Hepatocyte (in vitro differentiated cells): Measurements from ENCODE around the gene CFAP77. TPM values are rescaled to one million over a fixed set of nuclear protein-coding genes. Genes with fewer than 3 reads are reported as not detected.

Experiments used
- DNase-seq: peaks from one replicate; pipeline ENCODE4 v3.0.0-alpha.2; 2016; ENCODE audit warnings: low spot score
- H2AFZ ChIP-seq: fragments of 200-600 bp; sonication (generic); 2 replicates; pipeline ENCODE4 v1.6.0; 2016; ENCODE audit warnings: antibody characterized with exemption, mild to moderate bottlenecking
- H3K27ac ChIP-seq: fragments of 200-600 bp; sonication (generic); 2 replicates; pipeline ENCODE4 v1.5.1; 2016; ENCODE audit warnings: mild to moderate bottlenecking
- H3K27me3 ChIP-seq: fragments of 200-600 bp; sonication (generic); 2 replicates; pipeline ENCODE4 v1.6.1; 2016
- H3K36me3 ChIP-seq: fragments of 200-600 bp; sonication (generic); replicated peaks from 2 replicates; pipeline ENCODE4 v1.5.1; 2016; ENCODE audit warnings: low read depth; ENCODE audit not compliant: insufficient read depth
- H3K4me1 ChIP-seq: fragments of 200-600 bp; sonication (generic); 2 replicates; pipeline ENCODE4 v1.5.1; 2016; ENCODE audit warnings: mild to moderate bottlenecking, moderate library complexity; ENCODE audit not compliant: insufficient read depth
- H3K4me2 ChIP-seq: fragments of 200-600 bp; sonication (generic); 2 replicates; pipeline ENCODE4 v1.6.0; 2016
- H3K4me3 ChIP-seq: fragments of 200-600 bp; sonication (generic); 2 replicates; pipeline ENCODE4 v1.5.1; 2016; ENCODE audit warnings: mild to moderate bottlenecking
- H3K79me2 ChIP-seq: fragments of 200-600 bp; sonication (generic); 2 replicates; pipeline ENCODE4 v1.6.0; 2017; ENCODE audit warnings: mild to moderate bottlenecking
- H3K9me2 ChIP-seq: fragments of 200-600 bp; sonication (generic); replicated peaks from 2 replicates; pipeline ENCODE4 v1.6.0; 2017; ENCODE audit warnings: mild to moderate bottlenecking; ENCODE audit not compliant: insufficient read depth
- H3K9me3 ChIP-seq: fragments of 200-600 bp; sonication (generic); 2 replicates; pipeline ENCODE4 v1.5.1; 2016; ENCODE audit warnings: low read depth, mild to moderate bottlenecking
- H4K20me1 ChIP-seq: fragments of 200-600 bp; sonication (generic); 2 replicates; pipeline ENCODE4 v1.6.0; 2016; ENCODE audit warnings: mild to moderate bottlenecking; ENCODE audit not compliant: insufficient read depth, poor library complexity, severe bottlenecking
- EZH2 ChIP-seq: fragments of 200-600 bp; sonication (generic); IDR thresholded peaks from 2 replicates; pipeline ENCODE4 v1.6.1; 2016; ENCODE audit warnings: antibody characterized with exemption, mild to moderate bottlenecking, borderline replicate concordance
- EZH2phosphoT487 ChIP-seq: fragments of 200-600 bp; sonication (generic); IDR thresholded peaks from one replicate; pipeline ENCODE4 v1.6.1; 2018; ENCODE audit warnings: antibody characterized with exemption, mild to moderate bottlenecking, low read depth, moderate library complexity; ENCODE audit not compliant: unreplicated experiment, severe bottlenecking
- WGBS: methylation state at CpG from one replicate; pipeline ENCODE4 v1.1.6; 2016; ENCODE audit warnings: low lambda C conversion rate; ENCODE audit errors: missing lambda C conversion rate; 5-methylcytosine and 5-hydroxymethylcytosine counted together
- polyA plus RNA-seq: library from polyadenylated mRNA; unstranded; fragments of >200 nt; fragmentation: Nextera tagmentation; extraction: Ambion mirVana; gene quantifications from 2 replicates; pipeline ENCODE4 v1.2.1, GENCODE V29; 2016
- total RNA-seq: library from RNA; depleted of rRNA; stranded (reverse); fragments of >200 nt; gene quantifications from 2 replicates; pipeline ENCODE4 v1.2.3, GENCODE V29; 2014
- TF ChIP-seq, protein P1 (sequence below): fragments of 200-600 bp; sonication (generic); IDR thresholded peaks from 2 replicates; pipeline ENCODE4 v1.5.1; 2016; ENCODE audit warnings: antibody characterized with exemption, mild to moderate bottlenecking; ENCODE audit not compliant: poor library complexity

The CFAP77 gene
- total and polyA plus RNA-seq, 2 experiments from 2014 or later = 0.70 to 1.2 TPM

DNA sequence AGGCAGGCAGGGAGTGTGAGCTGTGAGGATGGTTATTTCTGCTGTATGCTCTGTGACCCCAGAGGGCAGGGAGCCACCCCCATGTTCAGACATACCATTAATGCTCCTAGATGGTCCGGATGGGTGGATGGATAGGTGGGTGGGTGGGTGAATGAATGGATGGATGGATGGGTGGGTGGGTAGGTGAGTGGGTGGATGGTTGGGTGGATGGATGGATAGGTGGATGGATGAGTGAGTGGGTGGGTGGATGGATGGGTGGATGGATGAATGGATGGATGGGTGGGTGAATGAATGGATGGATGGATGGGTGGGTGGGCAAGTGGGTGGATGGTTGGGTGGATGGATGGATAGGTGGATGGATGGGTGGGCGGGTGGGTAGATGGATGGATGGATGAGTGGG is 109.0 kb downstream of the CFAP77 start:
- Histone ChIP-seq H3K4me2 (no peak overlapping the region), H4K20me1 (no peaks in the 10 kb centered on the region), H3K4me3 (no peak overlapping the region), H3K9me2 (no peaks in the 10 kb centered on the region), H3K36me3 (no peaks in the 10 kb centered on the region), H2AFZ (no peak overlapping the region), H3K27ac (no peak overlapping the region), H3K27me3 (peaks cover 8% of the 10 kb centered on the region), H3K4me1 (no peaks in the 10 kb centered on the region), H3K9me3 (no peaks in the 10 kb centered on the region), H3K79me2 (no peaks in the 10 kb centered on the region)
- no peak for DNase-seq
- no peak for TF ChIP-seq EZH2
- no peak for TF ChIP-seq EZH2phosphoT487
- WGBS = 83% methylated on average over 1 of the region's 2 CpGs

DNA sequence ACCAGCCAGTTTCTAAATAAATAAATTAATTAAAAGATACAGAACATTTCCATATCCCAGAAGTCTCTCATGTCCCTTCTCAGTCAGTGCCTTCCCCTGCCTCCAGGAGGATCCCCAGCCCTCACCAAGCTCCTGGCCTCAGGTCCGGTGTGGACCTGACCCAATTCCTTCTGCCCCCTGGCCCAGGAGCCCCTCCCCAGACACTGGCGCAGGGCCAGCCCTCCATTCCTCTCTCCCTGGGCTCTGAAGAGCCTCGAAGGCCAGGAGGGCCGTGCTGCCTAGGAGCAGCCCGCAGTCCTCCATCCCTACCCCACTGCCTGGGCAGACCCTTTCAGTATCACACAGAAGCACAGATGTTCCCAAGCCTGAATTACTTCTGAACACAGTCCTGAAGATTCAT is 110.6 kb downstream of the CFAP77 start:
- no peaks in the 10 kb centered on the region for H3K9me2 ChIP-seq
- no peaks in the 10 kb centered on the region for H3K79me2 ChIP-seq
- H4K20me1 ChIP-seq = no peaks in the 10 kb centered on the region
- DNase-seq = no peak
- no peak for TF ChIP-seq EZH2phosphoT487
- no peak for TF ChIP-seq EZH2
- TF ChIP-seq, protein P1, sequence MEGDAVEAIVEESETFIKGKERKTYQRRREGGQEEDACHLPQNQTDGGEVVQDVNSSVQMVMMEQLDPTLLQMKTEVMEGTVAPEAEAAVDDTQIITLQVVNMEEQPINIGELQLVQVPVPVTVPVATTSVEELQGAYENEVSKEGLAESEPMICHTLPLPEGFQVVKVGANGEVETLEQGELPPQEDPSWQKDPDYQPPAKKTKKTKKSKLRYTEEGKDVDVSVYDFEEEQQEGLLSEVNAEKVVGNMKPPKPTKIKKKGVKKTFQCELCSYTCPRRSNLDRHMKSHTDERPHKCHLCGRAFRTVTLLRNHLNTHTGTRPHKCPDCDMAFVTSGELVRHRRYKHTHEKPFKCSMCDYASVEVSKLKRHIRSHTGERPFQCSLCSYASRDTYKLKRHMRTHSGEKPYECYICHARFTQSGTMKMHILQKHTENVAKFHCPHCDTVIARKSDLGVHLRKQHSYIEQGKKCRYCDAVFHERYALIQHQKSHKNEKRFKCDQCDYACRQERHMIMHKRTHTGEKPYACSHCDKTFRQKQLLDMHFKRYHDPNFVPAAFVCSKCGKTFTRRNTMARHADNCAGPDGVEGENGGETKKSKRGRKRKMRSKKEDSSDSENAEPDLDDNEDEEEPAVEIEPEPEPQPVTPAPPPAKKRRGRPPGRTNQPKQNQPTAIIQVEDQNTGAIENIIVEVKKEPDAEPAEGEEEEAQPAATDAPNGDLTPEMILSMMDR = no peak
- no peak overlapping the region for H3K4me2 ChIP-seq
- H3K9me3 ChIP-seq = no peaks in the 10 kb centered on the region
- no peaks in the 10 kb centered on the region for H3K36me3 ChIP-seq
- 85% methylated on average over 5 of the region's 5 CpGs for WGBS
- H3K27me3 ChIP-seq = peaks cover 4% of the 10 kb centered on the region
- H2AFZ ChIP-seq = no peak overlapping the region
- no peak overlapping the region for H3K27ac ChIP-seq
- no peaks in the 10 kb centered on the region for H3K4me1 ChIP-seq
- H3K4me3 ChIP-seq = no peak overlapping the region

GRCh38 chr9:132525308-132526023 is 115.5 kb downstream of the CFAP77 start:
- no peak overlapping the region for H3K4me3 ChIP-seq
- no peak for DNase-seq
- no peak overlapping the region for H2AFZ ChIP-seq
- no peaks in the 10 kb centered on the region for H3K4me1 ChIP-seq
- H3K27me3 ChIP-seq = peaks cover under 1% of the 10 kb centered on the region
- H4K20me1 ChIP-seq = no peaks in the 10 kb centered on the region
- H3K79me2 ChIP-seq = no peaks in the 10 kb centered on the region
- no peaks in the 10 kb centered on the region for H3K9me3 ChIP-seq
- no peak overlapping the region for H3K4me2 ChIP-seq
- H3K36me3 ChIP-seq = no peaks in the 10 kb centered on the region
- TF ChIP-seq, protein P1 = no peak
- TF ChIP-seq EZH2phosphoT487 (no peak), EZH2 (no peak)
- no peak overlapping the region for H3K27ac ChIP-seq
- H3K9me2 ChIP-seq = no peaks in the 10 kb centered on the region
- whole genome bisulfite sequencing = 85% methylated on average over 5 of the region's 5 CpGs

GRCh38 chr9:132531195-132531594 is 121.2 kb downstream of the CFAP77 start:
- H3K4me1 ChIP-seq = no peaks in the 10 kb centered on the region
- no peak overlapping the region for H3K4me2 ChIP-seq
- H3K9me2 ChIP-seq = no peaks in the 10 kb centered on the region
- peaks cover 8% of the 10 kb centered on the region for H3K27me3 ChIP-seq
- no peak overlapping the region for H3K4me3 ChIP-seq
- H4K20me1 ChIP-seq = no peaks in the 10 kb centered on the region
- no peak for DNase-seq
- no peaks in the 10 kb centered on the region for H3K36me3 ChIP-seq
- H2AFZ ChIP-seq = no peak overlapping the region
- H3K27ac ChIP-seq = no peak overlapping the region
- H3K79me2 ChIP-seq = no peaks in the 10 kb centered on the region
- H3K9me3 ChIP-seq = no peaks in the 10 kb centered on the region
- WGBS = 59% methylated on average over 13 of the region's 13 CpGs
- TF ChIP-seq EZH2 = no peak
- TF ChIP-seq EZH2phosphoT487 = no peak
- TF ChIP-seq, protein P1 = no peak
